Naive thymus-derived CD4-positive, alpha-beta T cell (primary cell): Measurements from ENCODE around the gene BPIFB3. TPM values are rescaled to one million over a fixed set of nuclear protein-coding genes. Genes with fewer than 3 reads are reported as not detected.

Source experiments
- ATAC-seq: fragments of 150-1000 bp; cut with Tn5 transposase; 2 replicates; pipeline ENCODE4 v1.10.0; 2021; ENCODE audit warnings: mild to moderate bottlenecking, moderate library complexity
- CTCF ChIA-PET: fragments of 350-600 bp; sonication (Branson Sonifier 250); formaldehyde crosslinking; loops from one replicate; lab custom pipeline; 2021; ENCODE audit warnings: antibody characterized with exemption; lab: Charles Lee
- POLR2A ChIA-PET: fragments of 350-600 bp; sonication (Branson Sonifier 250); formaldehyde crosslinking; loops from one replicate; lab custom pipeline; 2021; ENCODE audit warnings: antibody characterized with exemption, inconsistent platforms; lab: Charles Lee
- DNase-seq, 9 donors: peaks; one replicate each; pipeline versions ENCODE4 v3.0.0 to v3.0.0-alpha.2; 2020 to 2022; ENCODE audit warnings: mixed read lengths in 1 of 9
- H3K27ac ChIP-seq: one replicate; pipeline ENCODE4 v1.7.0; 2013; ENCODE audit warnings: mild to moderate bottlenecking, low read depth, low read length, moderate library complexity
- H3K27me3 ChIP-seq, 2 donors: one replicate each; pipeline ENCODE4 v1.7.0; 2013; ENCODE audit warnings: low read length in 2 of 2, mild to moderate bottlenecking in 2 of 2, moderate library complexity in 2 of 2; ENCODE audit not compliant: control insufficient read depth in 2 of 2, insufficient read depth in 2 of 2
- H3K36me3 ChIP-seq, 3 experiments: 1 replicate in 2 of 3; 2 replicates in 1 of 3; pipeline ENCODE4 v1.7.0; 2013; ENCODE audit warnings: low read length in 3 of 3, mild to moderate bottlenecking in 3 of 3, moderate library complexity in 1 of 3; ENCODE audit not compliant: insufficient read depth in 3 of 3, control insufficient read depth in 2 of 3
- H3K4me1 ChIP-seq, 2 donors: one replicate each; pipeline ENCODE4 v1.7.0; 2013; ENCODE audit warnings: low read length in 2 of 2, mild to moderate bottlenecking in 2 of 2, moderate library complexity in 1 of 2; ENCODE audit not compliant: control insufficient read depth in 2 of 2, insufficient read depth in 2 of 2
- H3K4me3 ChIP-seq: 2 replicates; pipeline ENCODE4 v1.7.0; 2013; ENCODE audit warnings: mild to moderate bottlenecking, low read length
- H3K9me3 ChIP-seq, 3 experiments: 1 replicate in 2 of 3; 2 replicates in 1 of 3; pipeline ENCODE4 v1.7.0; 2013; ENCODE audit warnings: low read length in 3 of 3; ENCODE audit not compliant: control insufficient read depth in 2 of 3
- H3K27ac Mint-ChIP-seq, 9 donors: one replicate each; pipeline ENCODE4 v1.8.0; 2020 to 2022; ENCODE audit warnings: mixed read lengths in 9 of 9, mild to moderate bottlenecking in 8 of 9, moderate library complexity in 5 of 9, inconsistent platforms in 2 of 9
- H3K27me3 Mint-ChIP-seq, 5 donors: one replicate each; pipeline ENCODE4 v1.8.0; 2021 to 2022; ENCODE audit warnings: mixed read lengths in 5 of 5, mild to moderate bottlenecking in 1 of 5
- H3K36me3 Mint-ChIP-seq, 5 donors: one replicate each; pipeline ENCODE4 v1.8.0; 2020 to 2022; ENCODE audit warnings: mixed read lengths in 5 of 5, mild to moderate bottlenecking in 3 of 5, inconsistent platforms in 1 of 5
- H3K4me1 Mint-ChIP-seq, 7 donors: one replicate each; pipeline ENCODE4 v1.8.0; 2020 to 2022; ENCODE audit warnings: mixed read lengths in 7 of 7, mild to moderate bottlenecking in 3 of 7, inconsistent platforms in 1 of 7
- H3K4me3 Mint-ChIP-seq, 10 donors: one replicate each; pipeline ENCODE4 v1.8.0; 2020 to 2022; ENCODE audit warnings: mild to moderate bottlenecking in 10 of 10, mixed read lengths in 10 of 10, moderate library complexity in 6 of 10, inconsistent platforms in 2 of 10
- H3K9me3 Mint-ChIP-seq, 11 donors: one replicate each; pipeline ENCODE4 v1.8.0; 2020 to 2022; ENCODE audit warnings: mixed read lengths in 11 of 11, mild to moderate bottlenecking in 4 of 11, inconsistent platforms in 1 of 11, moderate library complexity in 1 of 11
- intact Hi-C, 2 donors: fragments of 100-400 bp; cut with micrococcal nuclease; formaldehyde crosslinking; loops; one replicate each; pipeline ENCODE4 v1.15.1; 2023
- polyA plus RNA-seq, 2 donors: library from polyadenylated mRNA; unstranded; fragments of 300-500 nt; fragmentation: Illumina TruSeq; gene quantifications; one replicate each; pipeline ENCODE4 v1.2.3, GENCODE V29; 2021
- total RNA-seq, 6 experiments: library from RNA in 5 of 6; stranded (reverse) in 5 of 6; gene quantifications; 1 replicate in 5 of 6; 2 replicates in 1 of 6; pipeline ENCODE4 v1.2.3 and lab custom pipeline; 2021 to 2026

The BPIFB3 gene
- total and polyA plus RNA-seq, 7 experiments from 2014 or later, result not detected

DNA sequence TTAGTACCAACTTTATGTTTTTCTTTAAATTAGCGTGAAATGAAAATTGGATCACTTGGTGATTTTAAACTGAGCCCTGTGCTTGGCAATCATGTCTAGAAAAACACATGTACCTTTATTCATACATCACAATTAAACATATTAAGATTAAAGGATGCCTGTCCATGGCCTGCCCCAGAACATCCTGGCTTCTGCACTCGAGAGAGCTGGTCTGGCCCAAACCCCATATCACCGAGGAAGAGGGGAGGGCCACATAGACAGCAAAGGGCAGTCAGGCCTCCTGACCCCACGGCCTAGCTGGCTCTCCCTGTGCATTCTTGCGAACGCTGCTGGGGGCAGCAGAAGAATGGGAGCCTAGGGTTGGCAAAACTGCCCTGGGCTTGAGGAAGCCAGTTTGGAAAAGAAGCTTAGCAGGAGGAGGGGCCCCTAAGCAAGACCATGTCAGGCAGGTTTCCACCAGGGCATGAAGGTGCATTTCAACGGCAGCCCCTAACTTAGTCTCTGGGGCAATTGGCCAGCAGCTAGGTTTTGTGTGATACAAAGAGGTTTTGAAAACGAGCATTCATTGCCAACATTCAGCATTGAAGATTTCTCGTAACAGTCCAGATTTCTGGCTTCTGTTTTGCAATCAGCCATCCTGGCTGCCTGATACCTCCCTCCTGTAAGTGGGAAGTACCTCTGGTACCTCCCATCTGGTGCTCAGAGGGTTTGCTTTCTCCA, 8.6 kb downstream of the BPIFB3 start:
- peak overlapping the region in 1 of 9 donors; percentile 25 for H3K27ac Mint-ChIP-seq
- H3K9me3 ChIP-seq, result no peaks in the 10 kb centered on the region
- H3K9me3 Mint-ChIP-seq, result no peaks in the 10 kb centered on the region
- ChIA-PET POLR2A (no interaction called here), CTCF (no interaction called here)
- no peak overlapping the region for H3K4me3 ChIP-seq
- no peaks in the 10 kb centered on the region for H3K4me1 ChIP-seq
- DNase-seq (no peak), ATAC-seq (no peak)
- no peaks in the 10 kb centered on the region for H3K36me3 Mint-ChIP-seq
- peak overlapping the region in 1 of 10 donors; percentile 34 for H3K4me3 Mint-ChIP-seq
- H3K27me3 ChIP-seq, result no peaks in the 10 kb centered on the region
- no peaks in the 10 kb centered on the region for H3K27me3 Mint-ChIP-seq
- H3K36me3 ChIP-seq, result no peaks in the 10 kb centered on the region
- no peak overlapping the region for H3K27ac ChIP-seq
- peaks cover 0 to 12% (median 8%) of the 10 kb centered on the region in 7 donors for H3K4me1 Mint-ChIP-seq
- intact Hi-C loops, result no loop called here

- Mint-ChIP-seq H3K4me3 (no peak overlapping the region), H3K9me3 (no peaks in the 10 kb centered on the region), H3K27ac (peak overlapping the region in 1 of 9 donors; percentile 25), H3K27me3 (no peaks in the 10 kb centered on the region), H3K4me1 (peaks cover 0 to 15% (median 13%) of the 10 kb centered on the region in 7 donors), H3K36me3 (no peaks in the 10 kb centered on the region)
- Histone ChIP-seq H3K27me3 (no peaks in the 10 kb centered on the region), H3K27ac (no peak overlapping the region), H3K9me3 (no peaks in the 10 kb centered on the region), H3K36me3 (no peaks in the 10 kb centered on the region), H3K4me3 (no peak overlapping the region), H3K4me1 (no peaks in the 10 kb centered on the region)
- ATAC-seq, result no peak
- DNase-seq, result no peak
- intact Hi-C loops, result no loop called here
- CTCF ChIA-PET, result no interaction called here
- POLR2A ChIA-PET, result no interaction called here
These were observed 9.1 kb downstream of the BPIFB3 start for GRCh38 chr20:33062825-33063149.

DNA sequence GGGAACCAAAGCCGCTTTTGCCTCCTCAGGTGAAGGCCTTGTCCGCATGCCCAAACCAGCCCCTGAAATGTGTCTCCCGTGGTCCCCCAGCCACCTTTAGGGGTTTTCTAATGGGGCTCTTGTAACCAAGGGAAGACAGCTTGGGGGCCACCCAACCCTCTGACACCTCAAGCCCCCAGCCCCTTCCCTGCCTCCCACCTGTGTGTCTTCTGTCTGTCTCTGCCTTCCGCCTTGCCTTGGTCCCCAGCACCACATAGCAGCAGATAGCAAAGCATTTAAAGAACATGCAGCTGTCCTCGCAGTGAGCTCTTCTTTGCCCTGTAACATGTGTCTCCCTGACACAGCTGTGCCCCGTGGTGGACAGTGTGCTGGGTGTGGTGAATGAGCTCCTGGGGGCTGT, 9.6 kb downstream of the BPIFB3 start:
- Mint-ChIP-seq H3K4me3 (no peak overlapping the region), H3K4me1 (peaks cover 0 to 19% (median 17%) of the 10 kb centered on the region in 7 donors), H3K27ac (peak overlapping the region in 1 of 9 donors; percentile 63), H3K27me3 (no peaks in the 10 kb centered on the region), H3K9me3 (no peaks in the 10 kb centered on the region), H3K36me3 (no peaks in the 10 kb centered on the region)
- no peaks in the 10 kb centered on the region for H3K27me3 ChIP-seq
- intact Hi-C loops, result no loop called here
- no peak overlapping the region for H3K4me3 ChIP-seq
- H3K4me1 ChIP-seq, result peaks cover 0 to 4% of the 10 kb centered on the region in 2 donors
- no peak overlapping the region for H3K27ac ChIP-seq
- no peaks in the 10 kb centered on the region for H3K9me3 ChIP-seq
- POLR2A ChIA-PET, result no interaction called here
- DNase-seq (no peak), ATAC-seq (no peak)
- CTCF ChIA-PET, result no interaction called here
- no peaks in the 10 kb centered on the region for H3K36me3 ChIP-seq

DNA sequence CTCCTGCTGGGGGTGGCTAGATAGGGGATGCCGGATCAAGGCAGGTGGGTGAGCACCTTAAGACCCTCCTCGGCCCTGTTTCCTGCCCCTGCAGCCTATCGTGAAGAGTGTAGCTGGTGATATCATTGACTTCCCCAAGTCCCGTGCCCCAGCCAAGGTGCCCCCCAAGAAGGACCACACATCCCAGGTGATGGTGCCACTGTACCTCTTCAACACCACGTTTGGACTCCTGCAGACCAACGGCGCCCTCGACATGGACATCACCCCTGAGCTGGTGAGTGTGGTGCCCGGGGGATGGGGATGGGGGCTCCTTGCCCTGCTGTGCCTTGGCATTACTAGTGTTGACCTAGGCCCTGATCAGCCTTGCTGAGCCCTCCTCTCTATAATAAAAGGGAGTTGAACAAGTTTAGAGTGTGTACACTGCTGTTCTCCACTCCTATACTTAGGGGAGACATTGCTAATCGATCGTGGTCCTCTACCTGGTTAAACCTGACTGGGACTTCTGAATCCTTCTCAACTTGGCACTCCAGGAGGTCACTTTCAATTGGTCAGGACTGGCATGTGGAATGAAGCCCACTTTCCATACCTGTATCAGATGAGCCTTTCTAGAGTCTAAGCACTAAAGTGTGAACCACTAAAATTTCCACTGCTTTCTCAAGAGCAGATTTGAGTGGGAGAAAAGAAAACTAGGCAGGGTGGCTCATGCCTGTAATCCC, 11.0 kb downstream of the BPIFB3 start:
- no peak overlapping the region for H3K27ac ChIP-seq
- no peaks in the 10 kb centered on the region for H3K9me3 ChIP-seq
- H3K36me3 ChIP-seq, result no peaks in the 10 kb centered on the region
- peak overlapping the region in 3 of 9 donors; percentile 26 to 36 (median 28) for H3K27ac Mint-ChIP-seq
- peaks cover 0 to 5% of the 10 kb centered on the region in 2 donors for H3K4me1 ChIP-seq
- no peaks in the 10 kb centered on the region for H3K36me3 Mint-ChIP-seq
- CTCF ChIA-PET, result no interaction called here
- intact Hi-C loops, result no loop called here
- no peaks in the 10 kb centered on the region for H3K27me3 ChIP-seq
- no peaks in the 10 kb centered on the region for H3K27me3 Mint-ChIP-seq
- no peak overlapping the region for H3K4me3 Mint-ChIP-seq
- POLR2A ChIA-PET, result interaction anchor here (0.6 kb wide), 1 partner anchor 120 kb away, joined by 4 read pairs; no protein-coding TSS in a partner anchor
- ATAC-seq, result no peak
- no peak for DNase-seq
- peaks cover 0 to 26% (median 17%) of the 10 kb centered on the region in 7 donors for H3K4me1 Mint-ChIP-seq
- H3K9me3 Mint-ChIP-seq, result no peaks in the 10 kb centered on the region
- no peak overlapping the region for H3K4me3 ChIP-seq

- Histone ChIP-seq H3K9me3 (no peaks in the 10 kb centered on the region), H3K4me1 (peaks cover 0 to 5% of the 10 kb centered on the region in 2 donors), H3K27ac (no peak overlapping the region), H3K4me3 (no peak overlapping the region), H3K27me3 (no peaks in the 10 kb centered on the region), H3K36me3 (no peaks in the 10 kb centered on the region)
- Mint-ChIP-seq H3K36me3 (no peaks in the 10 kb centered on the region), H3K4me3 (no peak overlapping the region), H3K9me3 (no peaks in the 10 kb centered on the region), H3K4me1 (peaks cover 0 to 26% (median 24%) of the 10 kb centered on the region in 7 donors), H3K27ac (peak overlapping the region in 2 of 9 donors; percentile 57 to 58), H3K27me3 (no peaks in the 10 kb centered on the region)
- ChIA-PET POLR2A (no interaction called here), CTCF (interaction anchor here (0.5 to 0.6 kb wide), 2 partner anchors 38 to 382 kb away, joined by 3 read pairs; no protein-coding TSS in a partner anchor)
- intact Hi-C loops, result no loop called here
- DNase-seq (no peak), ATAC-seq (no peak)
These were observed 12.1 kb downstream of the BPIFB3 start for GRCh38 chr20:33065785-33066184.

GRCh38 chr20:33067806-33068205, 14.1 kb downstream of the BPIFB3 start:
- ChIA-PET CTCF (no interaction called here), POLR2A (no interaction called here)
- DNase-seq (no peak), ATAC-seq (no peak)
- H3K9me3 Mint-ChIP-seq, result no peaks in the 10 kb centered on the region
- Histone ChIP-seq H3K27ac (no peak overlapping the region), H3K4me3 (no peak overlapping the region), H3K4me1 (peaks cover 0 to 5% of the 10 kb centered on the region in 2 donors), H3K36me3 (no peaks in the 10 kb centered on the region), H3K27me3 (no peaks in the 10 kb centered on the region), H3K9me3 (no peaks in the 10 kb centered on the region)
- H3K27me3 Mint-ChIP-seq, result no peaks in the 10 kb centered on the region
- peak overlapping the region in 2 of 10 donors; percentile 1 to 49 for H3K4me3 Mint-ChIP-seq
- peak overlapping the region in 6 of 9 donors; percentile 19 to 86 (median 46) for H3K27ac Mint-ChIP-seq
- H3K4me1 Mint-ChIP-seq, result peaks cover 0 to 26% (median 21%) of the 10 kb centered on the region in 7 donors
- intact Hi-C loops, result no loop called here
- no peaks in the 10 kb centered on the region for H3K36me3 Mint-ChIP-seq
